ENCODE data around the gene ANKRD9. TPM values are rescaled to one million over a fixed set of nuclear protein-coding genes. Genes with fewer than 3 reads are reported as not detected.

ANKRD9 gene
- total and polyA plus RNA-seq, 2 experiments from 2014 or later = 17.3 to 95.9 TPM

GRCh38 chr14:102558556-102558955, 49.0 kb upstream of the ANKRD9 start (continued):
- TF ChIP-seq EZH2 (IDR thresholded peaks at IDR 0.05; ENCODE audit: low read depth, unreplicated experiment) = no peak
- TF ChIP-seq, protein P1, sequence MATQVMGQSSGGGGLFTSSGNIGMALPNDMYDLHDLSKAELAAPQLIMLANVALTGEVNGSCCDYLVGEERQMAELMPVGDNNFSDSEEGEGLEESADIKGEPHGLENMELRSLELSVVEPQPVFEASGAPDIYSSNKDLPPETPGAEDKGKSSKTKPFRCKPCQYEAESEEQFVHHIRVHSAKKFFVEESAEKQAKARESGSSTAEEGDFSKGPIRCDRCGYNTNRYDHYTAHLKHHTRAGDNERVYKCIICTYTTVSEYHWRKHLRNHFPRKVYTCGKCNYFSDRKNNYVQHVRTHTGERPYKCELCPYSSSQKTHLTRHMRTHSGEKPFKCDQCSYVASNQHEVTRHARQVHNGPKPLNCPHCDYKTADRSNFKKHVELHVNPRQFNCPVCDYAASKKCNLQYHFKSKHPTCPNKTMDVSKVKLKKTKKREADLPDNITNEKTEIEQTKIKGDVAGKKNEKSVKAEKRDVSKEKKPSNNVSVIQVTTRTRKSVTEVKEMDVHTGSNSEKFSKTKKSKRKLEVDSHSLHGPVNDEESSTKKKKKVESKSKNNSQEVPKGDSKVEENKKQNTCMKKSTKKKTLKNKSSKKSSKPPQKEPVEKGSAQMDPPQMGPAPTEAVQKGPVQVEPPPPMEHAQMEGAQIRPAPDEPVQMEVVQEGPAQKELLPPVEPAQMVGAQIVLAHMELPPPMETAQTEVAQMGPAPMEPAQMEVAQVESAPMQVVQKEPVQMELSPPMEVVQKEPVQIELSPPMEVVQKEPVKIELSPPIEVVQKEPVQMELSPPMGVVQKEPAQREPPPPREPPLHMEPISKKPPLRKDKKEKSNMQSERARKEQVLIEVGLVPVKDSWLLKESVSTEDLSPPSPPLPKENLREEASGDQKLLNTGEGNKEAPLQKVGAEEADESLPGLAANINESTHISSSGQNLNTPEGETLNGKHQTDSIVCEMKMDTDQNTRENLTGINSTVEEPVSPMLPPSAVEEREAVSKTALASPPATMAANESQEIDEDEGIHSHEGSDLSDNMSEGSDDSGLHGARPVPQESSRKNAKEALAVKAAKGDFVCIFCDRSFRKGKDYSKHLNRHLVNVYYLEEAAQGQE (IDR thresholded peaks at IDR 0.05; ENCODE audit: unreplicated experiment) = no peak

GRCh38 chr14:102557434-102558226, 48.1 kb upstream of the ANKRD9 start:
- no peak overlapping the region for H3K27ac Mint-ChIP-seq
- Histone ChIP-seq H2AFZ (no peak overlapping the region), H3K4me2 (no peak overlapping the region)
- TF ChIP-seq CREB1 (CRISPR knock-in tag; IDR thresholded peaks at IDR 0.05; ENCODE audit: low read depth) = no peak
- no peak for TF ChIP-seq EZH2 (IDR thresholded peaks at IDR 0.05; ENCODE audit: low read depth, unreplicated experiment)
- no peak for TF ChIP-seq ZNF114 (CRISPR knock-in tag; IDR thresholded peaks at IDR 0.05)
- TF ChIP-seq CTCF (conservative IDR thresholded peaks at IDR 0.05; ENCODE audit: low read depth in 2 of 2) = no peak
- TF ChIP-seq, protein P2, sequence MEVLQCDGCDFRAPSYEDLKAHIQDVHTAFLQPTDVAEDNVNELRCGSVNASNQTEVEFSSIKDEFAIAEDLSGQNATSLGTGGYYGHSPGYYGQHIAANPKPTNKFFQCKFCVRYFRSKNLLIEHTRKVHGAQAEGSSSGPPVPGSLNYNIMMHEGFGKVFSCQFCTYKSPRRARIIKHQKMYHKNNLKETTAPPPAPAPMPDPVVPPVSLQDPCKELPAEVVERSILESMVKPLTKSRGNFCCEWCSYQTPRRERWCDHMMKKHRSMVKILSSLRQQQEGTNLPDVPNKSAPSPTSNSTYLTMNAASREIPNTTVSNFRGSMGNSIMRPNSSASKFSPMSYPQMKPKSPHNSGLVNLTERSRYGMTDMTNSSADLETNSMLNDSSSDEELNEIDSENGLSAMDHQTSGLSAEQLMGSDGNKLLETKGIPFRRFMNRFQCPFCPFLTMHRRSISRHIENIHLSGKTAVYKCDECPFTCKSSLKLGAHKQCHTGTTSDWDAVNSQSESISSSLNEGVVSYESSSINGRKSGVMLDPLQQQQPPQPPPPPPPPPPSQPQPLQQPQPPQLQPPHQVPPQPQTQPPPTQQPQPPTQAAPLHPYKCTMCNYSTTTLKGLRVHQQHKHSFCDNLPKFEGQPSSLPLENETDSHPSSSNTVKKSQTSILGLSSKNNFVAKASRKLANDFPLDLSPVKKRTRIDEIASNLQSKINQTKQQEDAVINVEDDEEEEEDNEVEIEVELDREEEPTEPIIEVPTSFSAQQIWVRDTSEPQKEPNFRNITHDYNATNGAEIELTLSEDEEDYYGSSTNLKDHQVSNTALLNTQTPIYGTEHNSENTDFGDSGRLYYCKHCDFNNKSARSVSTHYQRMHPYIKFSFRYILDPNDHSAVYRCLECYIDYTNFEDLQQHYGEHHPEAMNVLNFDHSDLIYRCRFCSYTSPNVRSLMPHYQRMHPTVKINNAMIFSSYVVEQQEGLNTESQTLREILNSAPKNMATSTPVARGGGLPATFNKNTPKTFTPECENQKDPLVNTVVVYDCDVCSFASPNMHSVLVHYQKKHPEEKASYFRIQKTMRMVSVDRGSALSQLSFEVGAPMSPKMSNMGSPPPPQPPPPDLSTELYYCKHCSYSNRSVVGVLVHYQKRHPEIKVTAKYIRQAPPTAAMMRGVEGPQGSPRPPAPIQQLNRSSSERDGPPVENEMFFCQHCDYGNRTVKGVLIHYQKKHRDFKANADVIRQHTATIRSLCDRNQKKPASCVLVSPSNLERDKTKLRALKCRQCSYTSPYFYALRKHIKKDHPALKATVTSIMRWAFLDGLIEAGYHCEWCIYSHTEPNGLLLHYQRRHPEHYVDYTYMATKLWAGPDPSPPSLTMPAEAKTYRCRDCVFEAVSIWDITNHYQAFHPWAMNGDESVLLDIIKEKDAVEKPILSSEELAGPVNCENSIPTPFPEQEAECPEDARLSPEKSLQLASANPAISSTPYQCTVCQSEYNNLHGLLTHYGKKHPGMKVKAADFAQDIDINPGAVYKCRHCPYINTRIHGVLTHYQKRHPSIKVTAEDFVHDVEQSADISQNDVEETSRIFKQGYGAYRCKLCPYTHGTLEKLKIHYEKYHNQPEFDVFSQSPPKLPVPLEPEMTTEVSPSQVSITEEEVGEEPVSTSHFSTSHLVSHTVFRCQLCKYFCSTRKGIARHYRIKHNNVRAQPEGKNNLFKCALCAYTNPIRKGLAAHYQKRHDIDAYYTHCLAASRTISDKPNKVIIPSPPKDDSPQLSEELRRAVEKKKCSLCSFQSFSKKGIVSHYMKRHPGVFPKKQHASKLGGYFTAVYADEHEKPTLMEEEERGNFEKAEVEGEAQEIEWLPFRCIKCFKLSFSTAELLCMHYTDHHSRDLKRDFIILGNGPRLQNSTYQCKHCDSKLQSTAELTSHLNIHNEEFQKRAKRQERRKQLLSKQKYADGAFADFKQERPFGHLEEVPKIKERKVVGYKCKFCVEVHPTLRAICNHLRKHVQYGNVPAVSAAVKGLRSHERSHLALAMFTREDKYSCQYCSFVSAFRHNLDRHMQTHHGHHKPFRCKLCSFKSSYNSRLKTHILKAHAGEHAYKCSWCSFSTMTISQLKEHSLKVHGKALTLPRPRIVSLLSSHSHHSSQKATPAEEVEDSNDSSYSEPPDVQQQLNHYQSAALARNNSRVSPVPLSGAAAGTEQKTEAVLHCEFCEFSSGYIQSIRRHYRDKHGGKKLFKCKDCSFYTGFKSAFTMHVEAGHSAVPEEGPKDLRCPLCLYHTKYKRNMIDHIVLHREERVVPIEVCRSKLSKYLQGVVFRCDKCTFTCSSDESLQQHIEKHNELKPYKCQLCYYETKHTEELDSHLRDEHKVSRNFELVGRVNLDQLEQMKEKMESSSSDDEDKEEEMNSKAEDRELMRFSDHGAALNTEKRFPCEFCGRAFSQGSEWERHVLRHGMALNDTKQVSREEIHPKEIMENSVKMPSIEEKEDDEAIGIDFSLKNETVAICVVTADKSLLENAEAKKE (CRISPR knock-in tag; IDR thresholded peaks at IDR 0.05) = no peak
- TF ChIP-seq, protein P1 (IDR thresholded peaks at IDR 0.05; ENCODE audit: unreplicated experiment) = no peak
- TF ChIP-seq STAT1 (IDR thresholded peaks at IDR 0.05; ENCODE audit: unreplicated experiment) = no peak
- no peak for TF ChIP-seq JUNB (IDR thresholded peaks at IDR 0.05; ENCODE audit: unreplicated experiment)

More at GRCh38 chr14:102557434-102558226, 48.1 kb upstream of the ANKRD9 start:
- H3K4me3 Mint-ChIP-seq = no peak overlapping the region
- H3F3A ChIP-seq (replicated peaks; ENCODE audit: low read depth) = peaks cover 13% of the 10 kb centered on the region; the same call in 1 of the 2 replicates
- no peaks in the 10 kb centered on the region for H3K9me3 Mint-ChIP-seq
- no peak for DNase-seq (ENCODE audit: low spot score)
- no peak overlapping the region for H3K27ac ChIP-seq (ENCODE audit: low read depth)
- no peak for ATAC-seq
- no peak overlapping the region for H3K4me3 ChIP-seq
- no peaks in the 10 kb centered on the region; the same call in 1 of the 2 replicates for H3K4me1 ChIP-seq (ENCODE audit: insufficient read depth)
- no peaks in the 10 kb centered on the region for H3K4me1 Mint-ChIP-seq
- no peaks in the 10 kb centered on the region for H3K36me3 Mint-ChIP-seq (ENCODE audit: low read depth)
- no peaks in the 10 kb centered on the region for H3K36me3 ChIP-seq (ENCODE audit: insufficient read depth)
- H3K9me2 ChIP-seq (ENCODE audit: insufficient read depth) = no peaks in the 10 kb centered on the region
- no peaks in the 10 kb centered on the region for H3K27me3 ChIP-seq (ENCODE audit: insufficient read depth)
- H3K79me2 ChIP-seq (replicated peaks; ENCODE audit: insufficient read depth) = no peaks in the 10 kb centered on the region
- no peaks in the 10 kb centered on the region for H4K20me1 ChIP-seq (replicated peaks; ENCODE audit: insufficient read depth)
- H3K27me3 Mint-ChIP-seq (ENCODE audit: insufficient read depth, low read depth, poor library complexity) = peaks cover 11% of the 10 kb centered on the region

All from GM23338 (cell line).